ENCODE results near the gene APAF1. TPM values are rescaled to one million over a fixed set of nuclear protein-coding genes. Genes with fewer than 3 reads are reported as not detected.

APAF1 gene
- total and polyA plus RNA-seq, 2 donors (not counting 3 experiments of a cell fraction or from before 2014, with no cell fraction given), result 7.2 to 35.2 TPM

GRCh38 chr12:98752726-98753125 is 107.6 kb downstream of the APAF1 start:
- H3K9ac ChIP-seq (replicated peaks; ENCODE audit: extremely low read depth, insufficient read depth, low read length), result no peak overlapping the region
- no peak overlapping the region for H3K4me2 ChIP-seq (ENCODE audit: insufficient read depth, low read length)
- ChIA-PET POLR2A (no interaction called here), CTCF (no interaction called here)
- no TSS peak for BruUV-seq (replicated peaks)
- TF ChIP-seq MAX (IDR thresholded peaks at IDR 0.05; ENCODE audit: insufficient read depth, insufficient read length) (no peak), MYC (IDR thresholded peaks at IDR 0.05; ENCODE audit: low read depth, low read length) (no peak), POLR2AphosphoS5 (IDR thresholded peaks at IDR 0.05; ENCODE audit: insufficient read depth, low read depth, low read length) (no peak), JUN (IDR thresholded peaks at IDR 0.05; ENCODE audit: borderline replicate concordance, insufficient read depth, insufficient read length, low read depth) (no peak), POLR2A (IDR thresholded peaks at IDR 0.05; ENCODE audit: low read depth, low read length) (no peak), FOS (IDR thresholded peaks at IDR 0.05; ENCODE audit: borderline replicate concordance, insufficient read depth, low read length) (no peak), GATA2 (IDR thresholded peaks at IDR 0.05; ENCODE audit: insufficient read depth, insufficient read length, low read depth, low read length) (no peak), EZH2 (IDR thresholded peaks at IDR 0.05; ENCODE audit: borderline replicate concordance, low read depth, low read length, severe bottlenecking) (no peak), CTCF (IDR thresholded peaks at IDR 0.05; ENCODE audit: extremely low read depth in 1 of 2, insufficient read depth in 1 of 2, low read depth in 1 of 2, low read length in 2 of 2) (no peak)
- H3K27ac ChIP-seq (ENCODE audit: insufficient read depth, low read depth, low read length), result no peak overlapping the region
- no peaks in the 10 kb centered on the region for H3K9me3 ChIP-seq (replicated peaks; ENCODE audit: control insufficient read depth, insufficient read depth, low read length)
- dilution Hi-C loops (cut with MboI; ENCODE audit: extremely low pct_ligation_motif_present, low sequenced_read_pairs) (no loop called here), intact Hi-C loops (cut with micrococcal nuclease) (no loop called here)
- DNase-seq (ENCODE audit: low read depth, low spot score) (no peak), FAIRE-seq (no peak)
- H4K20me1 ChIP-seq (replicated peaks; ENCODE audit: control insufficient read depth, extremely low read depth, insufficient read depth, low read length), result no peaks in the 10 kb centered on the region
- no peaks in the 10 kb centered on the region for H3K4me1 ChIP-seq (ENCODE audit: control insufficient read depth, extremely low read depth, insufficient read depth, low read length)
- H3K79me2 ChIP-seq (ENCODE audit: control insufficient read depth, insufficient read depth, low read length), result no peaks in the 10 kb centered on the region
- H3K9me1 ChIP-seq (replicated peaks; ENCODE audit: control insufficient read depth, extremely low read depth, insufficient read depth, low read length), result no peaks in the 10 kb centered on the region
- H3K4me3 ChIP-seq (replicated peaks in 1 of 3; ENCODE audit: insufficient read depth in 1 of 3, low read depth in 1 of 3, low read length in 3 of 3), result no peak overlapping the region
- H3K36me3 ChIP-seq (ENCODE audit: control insufficient read depth in 2 of 2, extremely low read depth in 1 of 2, insufficient read depth in 2 of 2, low read length in 2 of 2), result no peaks in the 10 kb centered on the region
- no peak overlapping the region for H2AFZ ChIP-seq (ENCODE audit: low read depth, low read length)
- H3K27me3 ChIP-seq (ENCODE audit: control insufficient read depth in 2 of 2, insufficient read depth in 2 of 2, low read length in 2 of 2), result peaks cover 0 to under 1% of the 10 kb centered on the region in 2 experiments
